Fibroblast of skin of left quadriceps (primary cell): Measurements from ENCODE around the gene RC3H1.

Experiments used
- DNase-seq, 2 experiments: peaks; one replicate each; pipeline ENCODE4 v3.0.0-alpha.2; 2013; ENCODE audit warnings: low read depth in 2 of 2

RC3H1 gene

GRCh38 chr1:173886746-173887611 lies 135.2 kb downstream of the RC3H1 start:
- DNase-seq: no peak

DNA sequence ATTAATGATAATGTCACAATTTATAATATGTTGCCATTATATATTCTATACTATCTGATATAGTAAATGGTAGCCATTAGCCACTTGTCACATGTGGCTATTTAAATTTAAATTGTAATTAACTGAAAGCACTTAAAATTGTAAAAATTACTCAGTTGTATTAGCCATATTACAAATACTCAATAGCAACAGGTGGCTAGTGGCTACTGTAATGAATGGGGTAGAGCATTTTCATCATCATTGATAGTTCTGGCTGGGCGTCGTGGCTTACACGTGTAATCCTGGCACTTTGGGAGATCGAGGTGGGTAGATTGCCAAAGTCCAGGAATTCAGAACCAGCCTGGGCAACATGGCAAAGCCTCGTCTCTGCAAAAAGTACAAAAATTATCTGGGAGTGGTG lies 137.5 kb downstream of the RC3H1 start:
- no peak for DNase-seq
